ENCODE results near the gene GFPT2.

GFPT2 gene

DNA sequence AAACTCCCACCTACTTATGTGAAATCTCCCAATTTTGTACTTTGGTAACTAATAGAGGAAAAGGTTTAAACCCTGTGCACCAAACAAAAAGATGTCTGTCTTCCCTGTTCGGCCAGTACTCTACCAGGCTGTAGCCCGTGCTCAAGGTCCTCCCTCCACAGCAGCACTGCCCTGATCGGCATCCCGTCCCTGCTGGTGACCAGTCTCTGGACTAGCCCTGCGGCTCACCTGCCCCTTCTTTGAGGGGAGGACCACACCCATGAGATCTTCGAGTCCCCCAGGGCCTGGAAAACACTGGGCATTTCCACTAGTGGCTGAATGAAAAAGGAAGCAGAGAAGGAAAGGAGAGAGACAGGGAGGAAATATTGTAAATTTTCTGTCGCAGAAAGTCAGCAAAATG is 2.8 kb downstream of the GFPT2 start:
- no peak overlapping the region for H3K27ac Mint-ChIP-seq
- no peak for DNase-seq
- H3K9me3 Mint-ChIP-seq: no peaks in the 10 kb centered on the region
- H3K36me3 Mint-ChIP-seq (ENCODE audit: low read depth): no peaks in the 10 kb centered on the region
- H3K27me3 Mint-ChIP-seq: peaks cover 48% of the 10 kb centered on the region
- no peak overlapping the region for H3K4me3 Mint-ChIP-seq
- H3K4me1 Mint-ChIP-seq (ENCODE audit: low read depth): peaks cover 9% of the 10 kb centered on the region

DNA sequence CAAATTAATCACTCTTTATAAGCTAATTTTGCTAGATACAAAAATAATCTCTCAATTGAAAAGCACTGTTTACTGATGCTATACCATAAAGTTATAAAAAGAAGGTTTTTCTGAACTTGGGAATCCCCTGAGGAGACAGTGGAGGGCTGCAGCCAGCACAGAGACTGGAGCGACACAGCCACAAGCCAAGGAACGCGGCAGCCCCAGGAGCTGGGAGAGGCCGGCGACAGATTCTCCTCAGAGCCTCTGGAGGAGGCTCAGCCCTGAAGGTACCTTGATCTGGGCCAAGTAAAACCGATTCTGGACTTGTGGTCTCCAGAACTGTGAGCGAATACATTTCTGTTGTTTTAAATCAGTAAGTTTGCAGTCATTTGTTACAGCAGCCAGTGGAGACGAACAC is 3.7 kb downstream of the GFPT2 start:
- peaks cover 39% of the 10 kb centered on the region for H3K27me3 Mint-ChIP-seq

DNA sequence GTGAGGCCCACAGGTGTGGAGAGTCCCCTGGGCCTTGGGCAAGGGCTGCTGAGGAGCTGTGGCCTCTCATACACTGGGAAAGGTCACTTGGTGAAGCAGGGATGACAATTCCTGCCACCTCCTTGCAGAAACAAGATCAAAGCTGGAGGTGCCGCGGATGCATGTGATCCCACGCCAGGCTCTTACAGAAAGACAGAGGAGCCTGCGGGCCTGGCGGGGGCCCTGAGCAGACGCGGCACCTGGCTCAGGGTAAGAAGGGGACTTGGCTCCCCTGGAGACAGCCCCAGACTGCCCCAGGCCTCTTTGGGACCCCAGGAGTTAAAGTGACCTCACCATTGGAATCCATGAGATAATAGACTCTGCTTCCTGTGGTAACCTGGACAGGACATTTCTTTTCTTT is 4.8 kb downstream of the GFPT2 start:
- no peak for DNase-seq
- Mint-ChIP-seq H3K27me3 (peaks cover 38% of the 10 kb centered on the region), H3K4me1 (ENCODE audit: low read depth) (peaks cover 2% of the 10 kb centered on the region), H3K36me3 (ENCODE audit: low read depth) (no peaks in the 10 kb centered on the region), H3K4me3 (no peak overlapping the region), H3K27ac (no peak overlapping the region), H3K9me3 (no peaks in the 10 kb centered on the region)

More for the DNA sequence above, 3.7 kb downstream of the GFPT2 start:
- Mint-ChIP-seq H3K4me3 (no peak overlapping the region), H3K36me3 (ENCODE audit: low read depth) (no peaks in the 10 kb centered on the region), H3K9me3 (no peaks in the 10 kb centered on the region), H3K4me1 (ENCODE audit: low read depth) (peaks cover 8% of the 10 kb centered on the region), H3K27ac (no peak overlapping the region)
- no peak for DNase-seq

- H3K36me3 Mint-ChIP-seq (ENCODE audit: low read depth): no peaks in the 10 kb centered on the region
- H3K4me1 Mint-ChIP-seq (ENCODE audit: low read depth): peaks cover 2% of the 10 kb centered on the region
- H3K4me3 Mint-ChIP-seq: no peak overlapping the region
- peaks cover 39% of the 10 kb centered on the region for H3K27me3 Mint-ChIP-seq
- H3K27ac Mint-ChIP-seq: no peak overlapping the region
- H3K9me3 Mint-ChIP-seq: no peaks in the 10 kb centered on the region
- no peak for DNase-seq
Measured at GRCh38 chr5:180347702-180348101, 5.4 kb downstream of the GFPT2 start.

DNA sequence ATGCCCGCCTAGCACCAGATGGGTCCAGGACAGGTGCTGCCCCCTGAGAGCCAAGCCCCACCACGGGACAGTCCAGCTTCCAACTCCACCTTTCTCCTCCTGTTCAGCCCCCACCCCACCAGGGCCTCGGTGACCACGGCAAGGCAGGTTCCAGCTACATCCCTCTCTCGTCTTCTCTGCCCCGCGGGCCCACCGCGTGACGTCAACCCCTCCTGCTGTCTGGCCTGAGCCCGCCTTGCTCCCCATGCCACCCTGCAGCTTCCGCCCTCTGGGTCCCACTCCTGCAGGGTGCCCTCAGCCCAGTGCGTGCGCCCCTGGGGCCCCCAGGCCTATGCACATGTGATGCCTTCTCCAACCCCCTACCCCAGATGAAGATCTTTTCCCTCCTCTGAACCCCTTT is 6.8 kb downstream of the GFPT2 start:
- DNase-seq: no peak
- H3K4me3 Mint-ChIP-seq: no peak overlapping the region
- H3K9me3 Mint-ChIP-seq: no peaks in the 10 kb centered on the region
- H3K27ac Mint-ChIP-seq: no peak overlapping the region
- H3K36me3 Mint-ChIP-seq (ENCODE audit: low read depth): no peaks in the 10 kb centered on the region
- no peaks in the 10 kb centered on the region for H3K4me1 Mint-ChIP-seq (ENCODE audit: low read depth)
- peaks cover 32% of the 10 kb centered on the region for H3K27me3 Mint-ChIP-seq

GRCh38 chr5:180345781-180346180 is 7.4 kb downstream of the GFPT2 start:
- Mint-ChIP-seq H3K9me3 (no peaks in the 10 kb centered on the region), H3K27ac (no peak overlapping the region), H3K27me3 (peaks cover 27% of the 10 kb centered on the region), H3K4me3 (no peak overlapping the region), H3K4me1 (ENCODE audit: low read depth) (no peaks in the 10 kb centered on the region), H3K36me3 (ENCODE audit: low read depth) (no peaks in the 10 kb centered on the region)
- DNase-seq: no peak

DNA sequence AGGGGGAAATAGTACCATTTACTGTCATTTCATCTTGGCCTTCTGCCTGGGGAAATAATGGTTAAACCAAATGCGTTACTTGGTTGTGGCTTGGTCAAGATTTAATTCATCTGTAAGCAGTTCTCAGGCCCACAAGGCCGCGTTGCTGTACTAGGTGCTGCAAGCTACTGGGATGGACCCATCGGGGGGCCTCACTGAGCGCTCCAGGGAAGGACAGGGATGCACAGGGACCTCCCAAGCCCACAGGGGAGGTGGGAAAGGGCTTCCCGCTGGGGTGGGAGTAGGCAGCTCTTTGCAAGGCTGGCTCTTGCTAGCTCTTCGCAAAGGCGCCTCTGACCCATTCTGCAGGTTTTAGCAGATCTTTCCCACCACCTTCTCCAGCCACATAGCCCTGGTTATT is 8.0 kb downstream of the GFPT2 start:
- no peaks in the 10 kb centered on the region for H3K36me3 Mint-ChIP-seq (ENCODE audit: low read depth)
- no peaks in the 10 kb centered on the region for H3K4me1 Mint-ChIP-seq (ENCODE audit: low read depth)
- peaks cover 21% of the 10 kb centered on the region for H3K27me3 Mint-ChIP-seq
- H3K9me3 Mint-ChIP-seq: no peaks in the 10 kb centered on the region
- H3K27ac Mint-ChIP-seq: no peak overlapping the region
- H3K4me3 Mint-ChIP-seq: no peak overlapping the region
- no peak for DNase-seq

GRCh38 chr5:180344696-180344999 is 8.5 kb downstream of the GFPT2 start:
- no peaks in the 10 kb centered on the region for H3K36me3 Mint-ChIP-seq (ENCODE audit: low read depth)
- no peak for DNase-seq
- peaks cover 16% of the 10 kb centered on the region for H3K27me3 Mint-ChIP-seq
- no peak overlapping the region for H3K27ac Mint-ChIP-seq
- no peaks in the 10 kb centered on the region for H3K9me3 Mint-ChIP-seq
- H3K4me1 Mint-ChIP-seq (ENCODE audit: low read depth): no peaks in the 10 kb centered on the region
- no peak overlapping the region for H3K4me3 Mint-ChIP-seq

- H3K4me3 Mint-ChIP-seq: no peak overlapping the region
- peaks cover 17% of the 10 kb centered on the region for H3K27me3 Mint-ChIP-seq
- no peaks in the 10 kb centered on the region for H3K9me3 Mint-ChIP-seq
- H3K4me1 Mint-ChIP-seq (ENCODE audit: low read depth): no peaks in the 10 kb centered on the region
- no peak for DNase-seq
- no peak overlapping the region for H3K27ac Mint-ChIP-seq
- H3K36me3 Mint-ChIP-seq (ENCODE audit: low read depth): no peaks in the 10 kb centered on the region
Measured at GRCh38 chr5:180343831-180344695, 9.1 kb downstream of the GFPT2 start.

GRCh38 chr5:180343110-180343830 is 9.9 kb downstream of the GFPT2 start:
- H3K27me3 Mint-ChIP-seq: peaks cover 17% of the 10 kb centered on the region
- H3K4me1 Mint-ChIP-seq (ENCODE audit: low read depth): no peaks in the 10 kb centered on the region
- no peaks in the 10 kb centered on the region for H3K9me3 Mint-ChIP-seq

DNA sequence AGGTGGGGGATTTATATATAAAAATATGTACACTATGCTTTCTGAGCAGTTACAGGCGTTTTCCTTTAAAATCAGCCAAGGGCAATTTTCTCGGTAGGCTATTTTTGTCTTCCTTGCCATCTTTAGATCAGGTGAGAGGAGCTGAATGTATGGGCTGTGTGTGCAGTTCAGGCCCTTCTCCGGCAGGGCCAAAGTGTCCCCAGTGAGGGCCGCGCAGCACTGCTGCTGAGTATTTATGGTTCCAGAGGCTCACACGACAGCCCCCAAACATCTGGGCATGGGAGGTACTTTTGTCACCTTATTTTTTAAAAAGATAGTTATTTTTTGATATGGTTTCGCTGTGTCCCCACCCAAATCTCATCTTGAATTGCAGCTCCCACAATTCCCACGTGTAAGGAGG is 11.5 kb downstream of the GFPT2 start:
- H3K27me3 Mint-ChIP-seq: peaks cover 19% of the 10 kb centered on the region
- H3K9me3 Mint-ChIP-seq: no peaks in the 10 kb centered on the region
- no peak overlapping the region for H3K27ac Mint-ChIP-seq
- no peaks in the 10 kb centered on the region for H3K4me1 Mint-ChIP-seq (ENCODE audit: low read depth)
- no peak for DNase-seq
- no peaks in the 10 kb centered on the region for H3K36me3 Mint-ChIP-seq (ENCODE audit: low read depth)
- H3K4me3 Mint-ChIP-seq: no peak overlapping the region

More at GRCh38 chr5:180343110-180343830, 9.9 kb downstream of the GFPT2 start:
- Mint-ChIP-seq H3K4me3 (no peak overlapping the region), H3K27ac (no peak overlapping the region), H3K36me3 (ENCODE audit: low read depth) (no peaks in the 10 kb centered on the region)
- DNase-seq: no peak

DNA sequence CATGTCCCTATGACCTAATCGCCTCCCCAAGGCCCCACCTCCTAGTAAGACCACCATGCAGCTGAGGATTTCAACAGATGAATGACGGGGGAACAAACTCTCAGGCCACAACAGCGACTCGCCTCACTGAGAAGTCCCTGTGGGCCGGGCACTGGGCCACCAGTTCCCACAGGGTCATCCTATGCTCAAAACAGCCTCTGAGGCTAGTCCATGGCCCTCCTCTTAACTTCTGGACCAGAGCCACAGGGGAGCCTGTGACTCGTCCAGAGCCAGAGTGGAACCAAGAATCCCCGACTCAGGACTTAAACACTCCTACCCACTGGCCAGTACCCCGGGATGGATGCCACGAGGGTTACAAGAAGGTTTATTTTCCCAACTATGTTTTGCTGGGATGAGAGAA is 12.3 kb downstream of the GFPT2 start:
- no peak overlapping the region for H3K4me3 Mint-ChIP-seq
- H3K27me3 Mint-ChIP-seq: peaks cover 18% of the 10 kb centered on the region
- H3K9me3 Mint-ChIP-seq: no peaks in the 10 kb centered on the region
- no peak overlapping the region for H3K27ac Mint-ChIP-seq
- no peak for DNase-seq
- H3K36me3 Mint-ChIP-seq (ENCODE audit: low read depth): no peaks in the 10 kb centered on the region
- H3K4me1 Mint-ChIP-seq (ENCODE audit: low read depth): no peaks in the 10 kb centered on the region

GRCh38 chr5:180339583-180340183 is 13.5 kb downstream of the GFPT2 start:
- H3K4me3 Mint-ChIP-seq: no peak overlapping the region
- H3K27ac Mint-ChIP-seq: no peak overlapping the region
- no peaks in the 10 kb centered on the region for H3K36me3 Mint-ChIP-seq (ENCODE audit: low read depth)

GRCh38 chr5:180338001-180338707 is 15.0 kb downstream of the GFPT2 start:
- no peak for DNase-seq
- H3K27ac Mint-ChIP-seq: no peak overlapping the region
- no peaks in the 10 kb centered on the region for H3K36me3 Mint-ChIP-seq (ENCODE audit: low read depth)
- peaks cover 28% of the 10 kb centered on the region for H3K27me3 Mint-ChIP-seq
- no peaks in the 10 kb centered on the region for H3K4me1 Mint-ChIP-seq (ENCODE audit: low read depth)
- no peak overlapping the region for H3K4me3 Mint-ChIP-seq
- H3K9me3 Mint-ChIP-seq: no peaks in the 10 kb centered on the region

More at GRCh38 chr5:180339583-180340183, 13.5 kb downstream of the GFPT2 start:
- no peaks in the 10 kb centered on the region for H3K9me3 Mint-ChIP-seq
- H3K4me1 Mint-ChIP-seq (ENCODE audit: low read depth): no peaks in the 10 kb centered on the region
- peaks cover 23% of the 10 kb centered on the region for H3K27me3 Mint-ChIP-seq
- no peak for DNase-seq

Measured in activated T-cell treated with anti-CD3 and anti-CD28 coated beads, Interleukin-2, amount 50 U/mL, for 24 hours (primary cell).